HG03558 (cell line): Measurements from ENCODE around the gene CRIP2.

Source experiments
- ATAC-seq: cut with Tn5 transposase; IDR thresholded peaks from one replicate; pipeline ENCODE4 v1.9.1; 2021; ENCODE audit warnings: moderate number of reproducible peaks; ENCODE audit not compliant: unreplicated experiment; ENCODE audit errors: extremely low read depth

CRIP2 gene

DNA sequence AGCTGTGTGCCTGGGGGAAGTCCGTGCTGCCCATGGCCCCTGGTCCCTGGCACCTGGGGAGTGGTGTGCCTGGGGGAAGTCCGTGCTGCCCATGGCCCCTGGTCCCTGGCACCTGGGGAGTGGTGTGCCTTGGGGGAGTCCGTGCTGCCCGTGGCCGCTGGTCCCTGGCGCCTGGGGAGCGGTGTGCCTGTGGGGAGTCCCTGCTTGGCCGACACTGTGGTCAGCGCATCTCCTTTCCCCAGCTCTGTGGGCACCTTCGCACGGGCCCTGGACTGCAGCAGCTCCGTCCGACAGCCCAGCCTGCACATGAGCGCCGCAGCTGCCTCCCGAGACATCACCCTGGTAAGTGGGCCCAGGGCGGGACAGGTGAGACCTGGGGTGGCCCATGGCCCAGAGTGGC is 14.5 kb upstream of the CRIP2 start:
- no peak for ATAC-seq

DNA sequence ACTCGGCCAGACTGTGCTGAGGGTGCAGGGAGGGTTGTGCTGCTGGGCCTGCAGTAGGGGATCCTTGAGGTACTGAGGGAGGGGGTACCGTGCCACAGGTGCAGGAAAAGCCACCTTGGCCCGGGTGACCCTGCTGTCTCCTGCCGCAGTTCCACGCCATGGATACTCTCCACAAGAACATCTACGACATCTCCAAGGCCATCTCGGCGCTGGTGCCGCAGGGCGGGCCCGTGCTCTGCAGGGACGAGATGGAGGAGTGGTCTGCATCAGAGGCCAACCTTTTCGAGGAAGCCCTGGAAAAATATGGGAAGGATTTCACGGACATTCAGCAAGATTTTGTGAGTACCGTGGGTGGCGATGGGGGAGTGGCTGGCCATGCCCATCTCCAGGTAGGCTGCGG is 14.0 kb upstream of the CRIP2 start:
- no peak for ATAC-seq

DNA sequence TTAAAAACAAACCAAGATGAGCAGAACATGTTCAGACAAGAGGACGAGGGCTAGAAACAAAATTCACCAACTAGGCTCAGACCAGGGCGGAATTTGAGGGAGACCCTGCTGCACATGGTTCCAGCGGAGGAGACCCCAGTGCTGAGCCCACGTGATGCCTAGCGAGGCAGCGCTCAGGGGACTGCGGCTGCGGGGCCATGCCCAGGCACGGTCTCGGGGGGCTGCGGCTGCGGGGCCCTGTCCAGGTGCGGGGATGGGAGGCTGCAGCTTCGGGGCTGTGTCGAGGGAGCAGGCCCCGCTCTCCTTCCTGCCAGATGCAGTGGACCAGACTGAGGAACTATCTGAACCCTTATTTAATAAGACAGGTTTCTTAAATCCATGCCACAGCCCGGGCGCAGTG is 12.7 kb upstream of the CRIP2 start:
- ATAC-seq = no peak

DNA sequence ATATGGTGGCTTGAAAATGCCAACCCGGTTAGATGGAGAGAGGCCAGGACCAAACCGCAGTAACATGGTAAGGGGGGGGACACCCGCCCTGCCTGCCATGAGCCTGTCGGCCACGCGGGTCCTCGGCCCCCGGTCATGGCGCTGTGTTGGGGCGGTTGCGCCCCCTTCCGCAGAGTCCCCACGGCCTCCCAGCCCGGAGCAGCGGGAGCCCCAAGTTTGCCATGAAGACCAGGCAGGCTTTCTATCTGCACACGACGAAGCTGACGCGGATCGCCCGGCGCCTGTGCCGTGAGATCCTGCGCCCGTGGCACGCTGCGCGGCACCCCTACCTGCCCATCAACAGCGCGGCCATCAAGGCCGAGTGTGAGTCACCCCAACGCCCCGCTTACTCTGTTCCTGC is 10.1 kb upstream of the CRIP2 start:
- no peak for ATAC-seq

DNA sequence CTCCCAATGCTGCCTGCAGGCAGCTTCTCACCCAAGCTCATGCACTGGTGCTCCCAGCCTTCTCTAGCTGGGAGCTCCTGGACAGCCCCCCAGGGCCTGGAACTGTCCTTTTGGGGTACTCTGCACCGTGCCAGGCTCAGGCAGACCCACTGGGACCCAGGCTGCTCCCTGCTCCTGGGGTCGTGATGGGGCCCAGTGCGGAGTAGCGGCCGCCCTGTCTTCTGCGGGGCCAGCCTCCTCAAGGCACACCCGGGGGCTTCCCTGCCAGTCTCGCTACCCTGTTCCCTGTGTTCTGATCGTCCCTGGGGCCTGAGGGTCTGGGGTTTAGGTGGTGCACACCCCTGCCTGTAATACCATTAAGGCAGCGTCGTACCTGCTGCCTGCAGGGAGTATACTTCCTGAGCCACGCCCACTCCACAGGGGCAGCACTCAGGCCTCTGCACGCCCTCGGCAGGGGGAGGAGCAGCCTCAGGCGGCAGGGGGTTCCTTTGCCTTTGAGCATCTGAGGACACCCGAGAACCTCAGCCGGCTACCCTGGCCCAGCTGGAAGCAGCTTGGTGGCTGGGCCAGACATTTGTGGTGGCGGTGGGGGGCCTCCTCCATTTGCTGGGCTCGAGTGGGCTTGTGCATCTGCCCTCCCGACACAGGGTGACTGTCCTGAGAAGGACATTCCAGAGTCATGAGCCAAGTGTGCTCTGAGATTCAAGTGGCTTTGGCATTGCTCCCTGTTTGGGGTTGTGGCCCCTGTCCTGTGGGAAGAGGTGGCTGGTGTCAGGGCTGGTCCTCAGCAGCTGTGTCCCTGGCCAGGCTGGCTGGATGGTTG is 9.2 kb upstream of the CRIP2 start:
- ATAC-seq = no peak

DNA sequence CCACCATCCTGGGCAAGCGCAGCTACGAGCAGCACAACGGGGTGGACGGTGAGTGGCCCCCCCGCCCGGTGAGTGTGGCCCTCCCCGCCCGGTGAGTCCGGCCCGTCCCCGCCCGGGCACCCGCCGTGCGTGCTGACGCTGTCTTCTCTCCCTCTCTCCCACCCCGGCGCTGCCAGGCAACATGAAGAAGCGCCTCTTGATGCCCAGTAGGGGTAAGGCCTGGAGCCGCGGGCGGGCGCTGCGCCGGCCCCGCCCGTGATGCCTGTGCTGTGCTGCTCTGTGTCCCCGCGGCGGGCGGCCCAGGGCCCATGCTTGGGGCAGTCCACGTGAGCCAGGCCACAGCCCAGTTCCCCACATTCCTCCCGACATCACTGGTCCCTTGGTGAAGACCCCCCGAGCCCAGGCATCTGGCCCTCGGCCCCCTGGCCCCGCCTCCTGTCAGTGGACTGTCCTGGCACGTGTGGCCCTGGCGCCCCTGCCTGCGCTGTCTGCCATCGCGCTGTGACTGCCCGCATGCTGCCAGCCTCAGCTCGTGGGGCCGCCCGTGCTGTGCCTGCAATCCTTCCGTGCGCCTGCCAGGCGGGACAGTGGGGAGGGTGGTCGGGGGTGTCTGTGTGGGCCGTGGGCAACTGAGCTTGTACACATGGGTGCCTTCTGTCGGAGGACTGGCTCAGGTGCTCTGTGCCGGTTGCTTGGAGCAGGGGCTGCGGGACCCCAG is 7.9 kb upstream of the CRIP2 start:
- ATAC-seq = no peak

DNA sequence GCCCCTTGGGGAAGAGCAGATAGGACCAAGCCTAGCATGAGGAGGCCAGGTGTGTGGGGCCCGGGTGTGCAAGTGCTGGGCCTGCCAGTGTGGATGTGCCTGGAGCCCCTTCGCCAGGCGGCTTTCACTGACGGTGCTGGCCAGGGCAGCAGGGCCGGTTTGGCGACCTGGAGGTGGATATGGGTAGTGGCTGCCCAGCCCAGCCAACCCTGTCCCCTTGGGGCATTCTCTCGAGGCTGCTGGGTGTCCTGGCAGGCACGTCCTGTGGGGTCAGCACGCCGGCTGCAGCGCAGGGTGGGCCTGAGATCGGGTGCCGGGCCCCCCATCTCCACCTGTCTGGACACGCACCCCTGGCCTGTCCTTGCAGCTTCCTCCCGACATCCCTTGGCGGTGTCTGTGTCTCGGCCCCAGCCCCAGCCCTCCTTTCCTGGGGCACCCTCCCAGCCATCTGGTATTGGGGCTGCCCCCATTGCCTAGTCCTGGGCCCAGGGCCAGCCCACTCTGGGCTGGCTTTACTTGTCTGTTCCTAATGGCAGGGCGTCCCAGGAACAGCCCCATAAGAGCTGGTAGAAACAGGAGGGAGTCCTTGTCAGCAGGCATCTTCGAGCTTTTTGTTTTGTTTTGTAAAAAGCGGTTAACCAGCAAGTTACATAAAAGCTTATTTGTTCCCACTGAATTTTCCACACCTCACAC is 7.2 kb upstream of the CRIP2 start:
- no peak for ATAC-seq

DNA sequence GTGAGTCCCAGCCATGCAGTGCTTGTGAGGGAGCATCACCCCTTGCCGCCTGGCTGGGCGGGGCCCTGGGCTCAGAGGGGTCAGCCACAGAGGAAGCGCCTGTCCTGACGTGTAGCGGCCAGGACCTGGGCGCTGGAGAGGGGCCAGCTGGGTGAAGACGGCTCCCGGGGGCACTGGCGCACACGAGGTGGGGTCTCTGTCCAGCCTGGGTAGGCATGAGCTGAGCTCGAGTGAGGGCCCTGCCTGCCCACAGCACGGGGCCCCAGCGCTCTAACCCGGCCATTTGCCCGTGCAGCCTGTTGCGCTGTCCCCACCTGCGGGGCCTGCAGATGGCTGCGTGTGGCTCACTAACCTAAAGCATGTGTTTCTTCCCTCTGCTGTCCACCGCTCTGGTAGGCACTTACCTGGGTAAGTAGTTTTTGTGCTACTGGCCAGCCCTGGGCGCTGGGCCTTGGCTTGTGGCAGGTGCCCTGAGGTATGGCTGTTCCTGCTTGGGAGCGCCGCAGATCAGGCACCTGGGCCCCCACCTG is 6.6 kb upstream of the CRIP2 start:
- no peak for ATAC-seq

DNA sequence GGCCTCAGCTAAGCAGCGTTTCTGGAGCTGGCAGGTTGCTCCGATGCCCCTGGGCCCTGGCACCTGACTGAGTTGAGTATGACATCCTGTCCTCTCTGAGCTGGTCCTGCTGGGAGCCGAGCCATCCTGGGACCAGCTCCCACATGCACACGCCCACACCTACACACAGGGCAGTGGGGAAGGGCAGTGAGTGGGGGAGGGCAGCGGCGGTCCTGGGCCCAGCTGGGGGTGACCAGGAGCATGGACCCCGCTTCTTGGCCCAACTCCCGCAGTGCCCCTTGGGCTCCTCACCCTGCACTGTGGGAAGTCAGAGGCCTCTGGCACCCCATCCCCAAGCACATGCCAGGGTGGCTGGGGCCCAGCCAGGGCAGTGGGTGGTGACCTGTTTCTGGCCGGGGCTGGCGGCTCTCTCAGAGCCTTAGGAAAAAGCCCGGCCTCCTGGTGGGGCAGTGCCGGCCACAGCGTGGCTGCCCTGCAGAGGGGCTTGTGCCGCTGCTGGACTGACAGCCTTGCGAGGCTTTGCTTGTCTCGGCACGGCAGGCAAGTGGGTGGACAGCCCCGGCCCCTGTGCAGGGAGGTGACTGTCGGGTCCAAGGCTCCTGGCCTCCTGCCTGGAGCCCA is 5.9 kb upstream of the CRIP2 start:
- ATAC-seq = no peak

DNA sequence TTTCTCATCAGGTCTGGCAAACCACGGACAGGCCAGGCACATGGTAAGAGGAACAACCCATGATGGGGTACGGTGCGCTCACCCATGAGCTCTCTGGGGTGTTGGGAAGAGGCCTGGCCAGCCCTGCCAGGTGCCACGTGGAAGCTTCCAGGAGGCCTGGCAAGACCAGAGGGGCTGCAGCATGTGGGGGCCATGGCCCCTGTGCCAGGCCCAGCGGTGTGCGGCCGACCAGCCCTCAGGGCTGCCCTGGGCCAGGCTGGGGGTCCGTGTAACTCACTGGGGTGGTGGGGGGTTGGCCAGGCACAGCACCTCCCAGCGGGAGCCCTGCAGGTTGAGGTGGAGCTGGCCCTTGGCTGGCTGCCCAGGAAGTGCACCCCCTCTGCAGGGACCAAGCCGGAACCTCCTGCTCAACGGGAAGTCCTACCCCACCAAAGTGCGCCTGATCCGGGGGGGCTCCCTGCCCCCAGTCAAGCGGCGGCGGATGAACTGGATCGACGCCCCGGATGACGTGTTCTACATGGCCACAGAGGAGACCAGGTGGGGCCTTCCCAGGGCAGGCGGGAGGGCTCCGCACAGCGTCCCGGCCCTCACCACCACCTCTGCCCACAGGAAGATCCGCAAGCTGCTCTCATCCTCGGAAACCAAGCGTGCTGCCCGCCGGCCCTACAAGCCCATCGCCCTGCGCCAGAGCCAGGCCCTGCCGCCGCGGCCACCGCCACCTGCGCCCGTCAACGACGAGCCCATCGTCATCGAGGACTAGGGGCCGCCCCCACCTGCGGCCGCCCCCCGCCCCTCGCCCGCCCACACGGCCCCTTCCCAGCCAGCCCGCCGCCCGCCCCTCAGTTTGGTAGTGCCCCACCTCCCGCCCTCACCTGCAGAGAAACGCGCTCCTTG is 4.9 kb upstream of the CRIP2 start:
- no peak for ATAC-seq

DNA sequence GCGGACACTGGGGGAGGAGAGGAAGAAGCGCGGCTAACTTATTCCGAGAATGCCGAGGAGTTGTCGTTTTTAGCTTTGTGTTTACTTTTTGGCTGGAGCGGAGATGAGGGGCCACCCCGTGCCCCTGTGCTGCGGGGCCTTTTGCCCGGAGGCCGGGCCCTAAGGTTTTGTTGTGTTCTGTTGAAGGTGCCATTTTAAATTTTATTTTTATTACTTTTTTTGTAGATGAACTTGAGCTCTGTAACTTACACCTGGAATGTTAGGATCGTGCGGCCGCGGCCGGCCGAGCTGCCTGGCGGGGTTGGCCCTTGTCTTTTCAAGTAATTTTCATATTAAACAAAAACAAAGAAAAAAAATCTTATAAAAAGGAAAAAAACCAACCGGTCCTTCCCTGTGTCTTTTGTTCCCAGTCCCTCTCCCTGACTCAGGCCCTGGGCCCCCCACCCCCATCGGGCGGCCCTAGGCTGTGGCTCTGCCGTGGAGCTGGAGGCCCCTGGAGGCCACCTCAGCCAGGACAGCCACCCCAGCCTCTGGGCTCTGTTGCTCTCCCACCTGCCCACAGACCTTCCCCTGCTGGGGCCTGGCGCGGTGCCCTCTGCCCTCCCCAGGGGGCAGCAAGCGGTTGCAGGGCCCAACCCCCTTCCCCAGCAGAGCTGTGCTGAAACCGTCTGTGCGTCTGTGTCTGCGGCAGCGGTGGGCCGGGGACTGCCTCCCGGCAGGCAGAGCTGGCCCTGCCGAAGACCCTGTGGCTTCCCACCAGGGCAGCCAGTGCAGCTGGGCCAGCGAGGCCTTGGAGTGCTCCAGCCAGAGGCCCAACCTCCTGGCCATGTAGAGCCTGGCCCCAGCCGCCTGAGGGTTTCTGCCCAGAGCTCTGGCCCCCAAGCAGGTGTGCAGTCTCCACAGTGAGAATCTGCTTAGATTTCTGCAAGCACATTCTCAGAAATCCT is 4.0 kb upstream of the CRIP2 start:
- ATAC-seq = no peak

DNA sequence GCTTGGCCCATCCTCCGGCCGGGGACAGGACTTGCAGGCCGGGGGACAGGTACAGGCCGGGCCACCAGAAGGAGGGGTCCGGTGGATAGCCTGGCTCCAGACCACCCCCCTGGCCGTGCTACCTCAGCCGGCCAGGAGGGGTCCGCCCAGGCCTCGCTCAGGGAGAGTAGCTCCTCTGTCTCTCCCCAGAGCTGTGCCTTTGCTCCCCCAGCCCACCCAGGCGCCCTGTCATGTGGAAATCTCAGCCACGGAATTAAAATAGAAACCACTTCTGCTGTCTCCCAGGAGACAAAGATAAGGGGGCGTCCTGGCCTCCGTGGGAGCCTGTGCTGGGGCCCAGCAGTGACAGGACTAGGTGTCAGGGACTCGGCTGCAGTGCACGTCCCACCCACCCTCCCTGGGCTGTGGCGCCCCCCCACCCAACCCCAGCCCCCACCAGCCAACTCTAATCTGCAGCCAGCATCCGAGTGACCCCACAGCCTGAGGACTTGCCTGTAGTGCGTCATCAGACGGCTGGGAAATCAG is 3.3 kb upstream of the CRIP2 start:
- no peak for ATAC-seq

DNA sequence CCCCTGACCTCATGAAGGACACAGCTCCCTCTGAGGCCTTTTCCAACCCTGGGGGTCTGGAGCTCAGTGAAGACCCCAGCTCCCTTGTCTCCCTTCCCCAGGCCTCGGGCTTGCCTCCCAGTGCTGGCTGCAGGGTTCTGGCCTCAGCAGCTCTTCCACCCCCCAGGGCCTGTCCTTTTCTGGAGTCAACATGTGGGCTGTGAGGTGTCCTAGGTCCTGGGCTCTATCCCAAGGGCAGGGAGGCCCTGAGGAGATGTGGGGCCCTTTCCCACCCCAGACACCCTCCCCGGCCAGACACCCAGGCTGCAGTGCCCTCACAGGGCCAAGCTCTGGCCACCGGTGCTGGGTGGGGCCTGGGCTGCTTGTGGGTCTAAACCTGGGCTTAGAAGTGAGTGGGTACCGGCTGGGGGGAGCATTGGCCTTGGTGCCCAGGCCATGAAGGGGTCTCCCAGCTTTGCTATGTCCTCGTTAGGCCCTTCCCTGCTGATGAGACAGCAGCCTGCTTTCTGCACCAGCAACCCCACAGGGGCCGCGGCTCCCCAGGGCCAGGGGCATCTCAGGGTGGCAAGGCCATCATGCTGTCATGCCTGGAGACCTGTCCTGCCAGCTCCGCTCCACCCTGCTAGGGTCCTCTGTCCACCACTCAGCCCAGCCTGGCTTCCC is 2.7 kb upstream of the CRIP2 start:
- no peak for ATAC-seq

DNA sequence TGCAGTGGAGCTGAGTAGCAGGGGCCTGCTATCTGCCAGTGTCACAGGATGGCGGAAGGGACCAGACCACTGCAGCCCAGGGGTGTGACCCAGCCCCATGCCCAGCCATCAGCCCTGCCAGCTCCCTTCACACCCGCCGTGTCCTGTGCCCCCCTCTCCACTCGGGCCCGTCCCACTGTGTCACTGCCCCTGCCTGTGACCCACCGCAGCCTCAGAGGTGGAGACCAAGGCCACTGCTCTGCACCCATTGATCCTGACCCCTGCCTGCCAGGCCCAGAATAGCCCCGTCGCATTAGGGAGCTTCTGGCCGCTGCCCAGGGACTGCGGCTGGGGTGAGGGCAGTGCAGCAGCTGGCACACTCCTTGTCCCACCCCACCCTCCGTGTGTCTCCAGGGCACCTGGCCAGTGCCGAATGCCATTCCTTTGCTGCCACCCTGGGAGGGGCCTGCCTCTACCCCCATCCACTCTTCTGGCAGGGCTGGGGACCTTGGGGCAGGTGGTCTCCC is 2.1 kb upstream of the CRIP2 start:
- no peak for ATAC-seq

DNA sequence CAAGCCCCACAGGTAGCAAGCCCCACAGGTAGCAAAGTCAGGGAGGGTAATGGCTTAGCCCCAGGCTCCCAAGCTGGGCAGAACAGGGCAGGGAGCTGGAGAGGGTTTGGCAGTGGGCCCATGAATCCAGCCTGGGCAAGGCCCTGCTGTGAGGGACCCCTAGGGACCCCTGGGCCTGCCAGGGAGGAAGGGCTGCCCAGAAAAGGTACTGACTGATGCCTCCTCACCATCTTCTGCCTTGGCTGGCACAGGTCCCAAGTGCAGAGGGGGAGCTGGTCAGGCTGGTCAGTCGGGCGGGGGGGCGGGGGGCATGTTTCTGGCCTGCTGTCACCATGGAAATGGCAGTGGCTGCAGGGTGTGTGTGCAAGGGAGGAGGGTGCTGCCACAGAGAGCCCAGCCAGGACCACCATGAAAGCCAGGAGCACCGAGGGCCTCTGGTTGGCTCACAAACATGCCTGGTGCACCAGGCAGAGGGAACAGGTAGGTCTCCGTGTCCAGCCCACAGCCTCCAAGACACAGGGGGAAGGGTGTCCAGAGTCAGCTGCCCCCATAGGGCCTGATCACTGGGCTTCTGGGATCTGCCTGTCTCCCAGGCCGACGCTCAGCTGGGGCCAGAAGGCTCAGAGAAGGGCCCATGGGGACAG is 1.5 kb upstream of the CRIP2 start:
- ATAC-seq = no peak

DNA sequence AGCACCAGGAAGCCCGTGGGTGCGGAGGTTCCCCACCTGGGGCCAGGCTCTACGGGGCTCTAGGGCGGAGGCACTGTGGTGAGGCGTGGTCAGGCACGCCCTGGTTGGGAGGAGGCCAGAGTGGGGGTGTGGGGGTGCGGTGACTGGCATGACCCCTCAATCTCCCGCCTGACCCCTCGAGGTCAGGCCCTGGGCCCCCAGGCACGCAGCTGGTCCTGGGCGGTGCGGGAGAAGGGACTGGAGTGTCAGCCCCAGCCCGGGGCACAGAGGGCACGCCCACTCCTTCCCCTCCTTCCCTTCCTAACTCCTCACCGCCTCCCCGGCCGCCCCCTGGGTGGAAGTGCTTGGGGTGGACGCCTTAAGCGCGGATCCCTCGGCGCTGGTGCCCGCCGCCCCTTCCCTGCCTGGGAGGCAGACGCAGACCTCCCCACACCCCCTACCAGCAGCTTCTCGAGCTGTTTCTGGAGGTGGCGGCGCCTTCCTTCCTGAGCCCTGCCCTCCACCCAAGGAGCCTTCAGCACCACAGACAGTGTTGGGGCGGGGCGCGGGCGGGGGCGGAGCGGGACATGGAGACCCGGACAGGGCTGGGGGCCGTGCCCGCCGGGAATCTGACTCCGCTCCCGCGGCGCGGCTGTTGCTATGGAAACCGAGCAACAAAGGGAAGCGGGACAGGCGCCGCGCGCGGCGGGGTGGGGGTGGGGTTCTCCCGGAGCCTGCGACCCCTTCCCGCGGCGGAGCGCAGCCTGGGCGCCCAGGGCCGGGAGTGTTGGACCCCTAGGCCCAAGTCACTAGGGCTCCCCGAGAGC is 741 bp upstream of the CRIP2 start:
- no peak for ATAC-seq
